Right lobe of liver (tissue), 4 donors: ENCODE results near the gene CUEDC1.

ENCODE experiments used
- POLR2A ChIP-seq: fragments of 450-650 bp; IDR thresholded peaks from one replicate; pipeline ENCODE4 v1.6.1; 2017; ENCODE audit warnings: antibody characterized with exemption, mild to moderate bottlenecking
- TF ChIP-seq, protein P1 (sequence below), 4 donors: fragments of 200-600 bp in 3 of 4; fragments of 450-650 bp in 1 of 4; IDR thresholded peaks; one replicate each; pipeline versions ENCODE4 v1.5.1 to v1.8.0; 2016 to 2022; ENCODE audit warnings: antibody characterized with exemption in 4 of 4, mild to moderate bottlenecking in 2 of 4
- donor health status: DM: no; HTN: no; CAD: no.
- donor health status: DM: no; HTN: no; CAD: no.
- donor health status: DM: no; HTN: yes; CAD: no.

GRCh38 chr17:57852092-57852954, 102.9 kb downstream of the CUEDC1 start:
- TF ChIP-seq, protein P1, sequence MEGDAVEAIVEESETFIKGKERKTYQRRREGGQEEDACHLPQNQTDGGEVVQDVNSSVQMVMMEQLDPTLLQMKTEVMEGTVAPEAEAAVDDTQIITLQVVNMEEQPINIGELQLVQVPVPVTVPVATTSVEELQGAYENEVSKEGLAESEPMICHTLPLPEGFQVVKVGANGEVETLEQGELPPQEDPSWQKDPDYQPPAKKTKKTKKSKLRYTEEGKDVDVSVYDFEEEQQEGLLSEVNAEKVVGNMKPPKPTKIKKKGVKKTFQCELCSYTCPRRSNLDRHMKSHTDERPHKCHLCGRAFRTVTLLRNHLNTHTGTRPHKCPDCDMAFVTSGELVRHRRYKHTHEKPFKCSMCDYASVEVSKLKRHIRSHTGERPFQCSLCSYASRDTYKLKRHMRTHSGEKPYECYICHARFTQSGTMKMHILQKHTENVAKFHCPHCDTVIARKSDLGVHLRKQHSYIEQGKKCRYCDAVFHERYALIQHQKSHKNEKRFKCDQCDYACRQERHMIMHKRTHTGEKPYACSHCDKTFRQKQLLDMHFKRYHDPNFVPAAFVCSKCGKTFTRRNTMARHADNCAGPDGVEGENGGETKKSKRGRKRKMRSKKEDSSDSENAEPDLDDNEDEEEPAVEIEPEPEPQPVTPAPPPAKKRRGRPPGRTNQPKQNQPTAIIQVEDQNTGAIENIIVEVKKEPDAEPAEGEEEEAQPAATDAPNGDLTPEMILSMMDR (IDR thresholded peaks at IDR 0.05), result no peak
- TF ChIP-seq POLR2A, result no peak
